GM12878 (cell line): ENCODE results near the gene TUBGCP2. TPM values are rescaled to one million over a fixed set of nuclear protein-coding genes. Genes with fewer than 3 reads are reported as not detected.

Experiments used
- ATAC-seq: fragments of 200-7000 bp; cut with Tn5 transposase; 3 replicates; pipeline ENCODE4 v1.9.1; 2020; ENCODE audit warnings: mild to moderate bottlenecking, moderate library complexity
- BruUV-seq: library from RNA; stranded (reverse); fragments of 400-500 nt; replicated peaks from 2 replicates; lab custom pipeline; 2021; lab: Mats Ljungman, UMichigan
- CTCF ChIA-PET: fragments of 300-600 bp; sonication (Branson Sonifier 250); formaldehyde crosslinking; extraction: SDS; loops from one replicate; lab custom pipeline; 2021; ENCODE audit warnings: inconsistent platforms; lab: Yijun Ruan, JAX
- POLR2A ChIA-PET: fragments of 350-600 bp; formaldehyde crosslinking; extraction: SDS; loops from one replicate; lab custom pipeline; 2021; ENCODE audit warnings: inconsistent platforms; lab: Charles Lee
- RAD21 ChIA-PET: fragments of 300-600 bp; sonication (Branson Sonifier 250); formaldehyde crosslinking; loops from one replicate; lab custom pipeline; 2023; ENCODE audit warnings: antibody characterized with exemption; ENCODE audit not compliant: unreplicated experiment; lab: Charles Lee
- SMC1A ChIA-PET: fragments of 300-600 bp; sonication (Branson Sonifier 250); formaldehyde crosslinking; loops from one replicate; lab custom pipeline; 2023; ENCODE audit not compliant: unreplicated experiment, uncharacterized antibody; lab: Charles Lee
- DNase-seq: peaks from one replicate; pipeline ENCODE4 v3.0.0-alpha.2; 2011; ENCODE audit warnings: low read depth, low spot score
- FAIRE-seq: peaks from 3 replicates; lab custom pipeline; 2011; peaks lifted over from hg19 to GRCh38; lab: Jason Lieb, UNC
- H2AFZ ChIP-seq: 2 replicates; pipeline ENCODE4 v1.6.0; 2011; ENCODE audit warnings: low read depth, low read length, control low read depth; ENCODE audit not compliant: control insufficient read depth
- H3K27ac ChIP-seq: 2 replicates; pipeline ENCODE4 v1.5.1; 2011; ENCODE audit warnings: control low read depth; ENCODE audit not compliant: control insufficient read depth, insufficient read depth
- H3K27me3 ChIP-seq, 2 experiments: replicated peaks in 1 of 2; 2 replicates each; pipeline versions ENCODE4 v1.6.0 to v1.6.1; 2011; ENCODE audit warnings: low read length in 1 of 2; ENCODE audit not compliant: control insufficient read depth in 2 of 2, insufficient read depth in 2 of 2
- H3K36me3 ChIP-seq, 2 experiments: 2 replicates each; pipeline ENCODE4 v1.5.1; 2011; ENCODE audit warnings: low read length in 1 of 2; ENCODE audit not compliant: control insufficient read depth in 2 of 2, insufficient read depth in 2 of 2
- H3K4me1 ChIP-seq: 2 replicates; pipeline ENCODE4 v1.6.1; 2011; ENCODE audit warnings: mild to moderate bottlenecking, low read length, moderate library complexity, mixed read lengths; ENCODE audit not compliant: control insufficient read depth, insufficient read depth
- H3K4me2 ChIP-seq: 2 replicates; pipeline ENCODE4 v1.6.0; 2011; ENCODE audit warnings: control low read depth; ENCODE audit not compliant: control insufficient read depth, insufficient read depth
- H3K4me3 ChIP-seq: fragments of 200-600 bp; sonication (generic); 2 replicates; pipeline ENCODE4 v1.5.1; 2016
- H3K79me2 ChIP-seq: 2 replicates; pipeline ENCODE4 v1.6.0; 2011; ENCODE audit warnings: low read length; ENCODE audit not compliant: control insufficient read depth, insufficient read depth
- H3K9ac ChIP-seq: 2 replicates; pipeline ENCODE4 v1.8.0; 2011; ENCODE audit warnings: low read length, control low read depth, mixed read lengths; ENCODE audit not compliant: control insufficient read depth, insufficient read depth
- H3K9me3 ChIP-seq: replicated peaks from 3 replicates; pipeline ENCODE4 v1.5.1; 2011; ENCODE audit warnings: mild to moderate bottlenecking, low read length; ENCODE audit not compliant: control insufficient read depth, insufficient read depth
- H4K20me1 ChIP-seq: 2 replicates; pipeline ENCODE4 v1.6.0; 2011; ENCODE audit not compliant: control insufficient read depth, insufficient read depth
- PML ChIP-seq: IDR thresholded peaks from 2 replicates; pipeline ENCODE4 v1.6.1; 2012; ENCODE audit warnings: low read length, inconsistent platforms
- POLR2AphosphoS5 ChIP-seq: IDR thresholded peaks from 2 replicates; pipeline ENCODE4 v1.6.1; 2011; ENCODE audit warnings: mild to moderate bottlenecking, low read length, inconsistent platforms
- WGBS: methylation state at CpG from one replicate; pipeline ENCODE4 v1.1.6; 2016; ENCODE audit warnings: low lambda C conversion rate; ENCODE audit not compliant: insufficient replicate concordance, insufficient coverage; ENCODE audit errors: missing lambda C conversion rate; 5-methylcytosine and 5-hydroxymethylcytosine counted together
- in situ Hi-C: fragments of 300-500 bp; cut with MboI; formaldehyde crosslinking; loops from 9 replicates; pipeline ENCODE4 v1.14.3; 2018; ENCODE audit warnings: mixed read lengths
- intact Hi-C: fragments of 100-400 bp; cut with micrococcal nuclease; formaldehyde crosslinking; loops from one replicate; pipeline ENCODE4 v1.14.2; 2022; ENCODE audit not compliant: unreplicated experiment
- polyA plus RNA-seq, 11 experiments: library from polyadenylated mRNA; depleted of rRNA in 4 of 11; unstranded in 6 of 11; stranded (reverse) in 5 of 11; fragments of >200 nt; fragmentation: Nextera tagmentation in 4 of 11; fragmentation: Illumina TruSeq in 1 of 11; extraction: Ambion mirVana in 4 of 11; extraction: Trizol in 1 of 11; gene quantifications; 1 replicate in 1 of 11; 2 replicates in 10 of 11; pipeline versions ENCODE4 v1.2.1 to v1.2.3, GENCODE V29; 2011 to 2016; ENCODE audit warnings: inconsistent platforms in 2 of 11, missing spikeins in 2 of 11, low read depth in 1 of 11
- total RNA-seq, 4 experiments: library from RNA; depleted of rRNA in 3 of 4; stranded (reverse); fragments of >200 nt in 3 of 4; fragmentation: Illumina TruSeq in 1 of 4; extraction: Trizol in 1 of 4; gene quantifications; 2 replicates each; pipeline versions ENCODE4 v1.2.1 to v1.2.3, GENCODE V29; 2013 to 2021

TUBGCP2 gene
- total and polyA plus RNA-seq, 10 of the 15 experiments (the other 5 are each of a cell fraction or from before 2014, with no cell fraction given), result 4.8 to 47.1 (median 34.7) TPM

DNA sequence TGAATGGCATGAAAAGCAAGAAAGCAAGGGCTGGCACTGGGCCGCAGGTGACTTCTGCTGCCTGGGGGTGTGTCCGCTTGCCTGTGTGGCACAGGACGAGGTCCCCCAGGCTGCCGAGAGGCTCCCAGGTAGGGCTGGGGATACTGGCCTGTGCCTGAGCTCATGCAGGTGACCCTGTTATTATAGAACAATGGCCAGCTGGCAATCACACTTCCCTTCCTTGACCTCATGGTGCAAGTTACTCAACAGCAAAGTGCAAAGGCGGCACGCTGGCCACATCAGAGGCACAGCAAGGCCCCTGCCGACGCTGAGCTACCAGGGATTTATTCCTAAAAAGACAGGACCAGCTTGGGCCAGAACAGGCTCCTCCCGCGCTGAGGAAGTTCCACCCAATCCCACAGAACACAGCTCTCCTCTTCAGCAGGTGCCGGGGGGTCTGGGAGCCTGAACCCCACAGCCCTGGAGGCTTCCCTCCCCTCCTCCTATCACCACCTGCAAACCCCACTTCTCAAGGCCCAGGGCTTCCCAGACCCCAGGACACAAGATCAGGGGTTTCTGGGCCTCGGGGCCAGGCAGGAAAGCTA is 30.6 kb downstream of the TUBGCP2 start (continued):
- 0 out of 2 replicates have a peak, but pooled peaks have one; percentile 19 for TF ChIP-seq POLR2AphosphoS5

DNA sequence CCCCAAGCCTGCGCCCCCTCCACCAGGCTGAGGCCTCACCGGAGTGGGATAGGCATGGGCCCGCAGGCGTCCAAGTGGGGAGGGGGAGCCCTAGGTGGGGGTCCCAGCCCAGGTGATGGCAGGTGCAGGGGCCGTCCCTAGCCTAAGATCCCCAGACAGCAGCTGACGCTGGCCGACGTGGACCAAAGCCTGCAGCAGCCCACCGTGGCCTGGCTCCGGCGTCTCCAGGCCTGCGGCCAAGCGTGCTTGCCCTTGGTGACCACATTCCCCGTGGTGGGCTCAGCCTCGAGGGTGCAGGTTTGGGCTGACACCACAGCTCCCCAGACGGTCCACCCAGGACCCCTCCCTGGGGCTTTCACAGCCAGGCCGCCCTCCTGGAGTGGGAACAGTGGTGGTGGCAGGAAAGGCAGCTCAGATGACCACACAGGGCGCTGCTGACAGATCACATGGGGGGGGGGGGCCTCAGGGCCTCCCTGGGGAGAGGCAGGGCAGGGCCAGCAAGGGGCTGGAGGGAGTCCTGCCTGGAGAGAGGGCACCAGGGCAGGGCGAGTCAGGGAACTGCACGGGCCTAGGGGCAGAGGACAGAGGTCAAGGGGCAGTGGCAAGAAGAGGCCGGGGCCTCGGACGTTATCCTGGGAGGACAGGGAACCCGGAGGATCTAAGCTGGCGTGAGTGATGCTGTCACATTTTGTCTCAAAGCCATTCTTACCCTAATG is 31.2 kb downstream of the TUBGCP2 start:
- SMC1A ChIA-PET, result interaction anchor here (1.4 to 1.7 kb wide), 3 partner anchors 20 to 28 kb away, joined by 4 to 5 read pairs (median 5); no protein-coding TSS in a partner anchor
- FAIRE-seq, result no peak
- CTCF ChIA-PET, result interaction anchor here (1.4 to 2.8 kb wide), 3 partner anchors 19 to 30 kb away, joined by 7 to 14 read pairs (median 9); no protein-coding TSS in a partner anchor
- no peak overlapping the region for H3K9ac ChIP-seq
- H3K9me3 ChIP-seq, result no peaks in the 10 kb centered on the region
- H3K79me2 ChIP-seq, result peaks cover 23% of the 10 kb centered on the region
- peaks cover 33% of the 10 kb centered on the region for H3K4me1 ChIP-seq
- DNase-seq, result no peak
- TF ChIP-seq PML (no peak), POLR2AphosphoS5 (peak; percentile 1; the same call in 1 of the 2 replicates)
- no peak overlapping the region for H3K27ac ChIP-seq
- POLR2A ChIA-PET, result interaction anchor here (0.6 to 1.2 kb wide), 4 partner anchors 15 to 124 kb away, joined by 3 to 5 read pairs (median 4); no protein-coding TSS in a partner anchor
- H2AFZ ChIP-seq, result no peak overlapping the region
- H3K4me2 ChIP-seq, result peak overlapping the region; percentile 14; the same call in 1 of the 2 replicates
- H4K20me1 ChIP-seq, result no peaks in the 10 kb centered on the region; the same call in 1 of the 2 replicates
- in situ Hi-C loops, result no loop called here
- no peak overlapping the region for H3K4me3 ChIP-seq
- ATAC-seq, result no peak
- intact Hi-C loops, result no loop called here
- RAD21 ChIA-PET, result no interaction called here
- 78% methylated on average over 24 of the region's 25 CpGs for WGBS
- BruUV-seq, result no TSS peak
- H3K27me3 ChIP-seq, result no peaks in the 10 kb centered on the region
- H3K36me3 ChIP-seq, result peaks cover 3 to 16% of the 10 kb centered on the region in 2 experiments
